SU-DHL-6 (cell line): ENCODE data around the gene TRMT44.

ENCODE experiments used
- H2AFZ ChIP-seq: fragments of 200-600 bp; sonication (generic); 2 replicates; pipeline ENCODE4 v1.6.1; 2014; ENCODE audit warnings: low read depth, mild to moderate bottlenecking, moderate library complexity, mixed read lengths, antibody characterized with exemption, low read length; ENCODE audit not compliant: severe bottlenecking
- H3F3A ChIP-seq: fragments of 200-600 bp; shearing (Covaris generic); 2 replicates; pipeline ENCODE4 v1.6.0; 2016; ENCODE audit warnings: antibody characterized with exemption, mild to moderate bottlenecking; ENCODE audit not compliant: insufficient read depth
- H3K27ac ChIP-seq: fragments of 200-600 bp; sonication (generic); 2 replicates; pipeline ENCODE4 v1.5.1; 2016; ENCODE audit warnings: low read depth, mild to moderate bottlenecking, low read length, moderate library complexity, mixed read lengths
- H3K27me3 ChIP-seq: fragments of 200-600 bp; sonication (generic), shearing (Covaris generic); 2 replicates; pipeline ENCODE4 v1.6.0; 2014; ENCODE audit warnings: mild to moderate bottlenecking, low read length
- H3K36me3 ChIP-seq: fragments of 200-600 bp; sonication (generic); 2 replicates; pipeline ENCODE4 v1.6.1; 2014; ENCODE audit warnings: mild to moderate bottlenecking, low read length, mixed read lengths
- H3K4me2 ChIP-seq: fragments of 300-600, 200-600 bp; shearing (Covaris generic), sonication (generic); 2 replicates; pipeline ENCODE4 v1.6.0; 2014; ENCODE audit warnings: low read length, low read depth, mild to moderate bottlenecking; ENCODE audit not compliant: poor library complexity, severe bottlenecking
- H3K4me3 ChIP-seq: fragments of 200-600 bp; sonication (generic); 2 replicates; pipeline ENCODE4 v1.5.1; 2014; ENCODE audit warnings: antibody characterized with exemption, low read length, mild to moderate bottlenecking, mixed read lengths; ENCODE audit not compliant: insufficient read depth, poor library complexity, severe bottlenecking
- H3K79me2 ChIP-seq: fragments of 200-600 bp; sonication (generic); 2 replicates; pipeline ENCODE4 v1.6.1; 2014; ENCODE audit warnings: mild to moderate bottlenecking, low read length, moderate library complexity; ENCODE audit not compliant: insufficient read depth
- H3K9ac ChIP-seq: fragments of 200-600 bp; sonication (generic); 2 replicates; pipeline ENCODE4 v1.7.0; 2014; ENCODE audit warnings: mild to moderate bottlenecking, low read length
- H3K9me2 ChIP-seq: fragments of 200-600 bp; sonication (generic); replicated peaks from 2 replicates; pipeline ENCODE4 v1.6.1; 2014; ENCODE audit warnings: low read length; ENCODE audit not compliant: insufficient read depth
- H3K9me3 ChIP-seq: fragments of 200-600 bp; sonication (generic); 2 replicates; pipeline ENCODE4 v1.6.1; 2014; ENCODE audit warnings: low read length, mixed read lengths; ENCODE audit not compliant: insufficient read depth
- H4K20me1 ChIP-seq: fragments of 200-600 bp; sonication (generic); 2 replicates; pipeline ENCODE4 v1.6.1; 2014; ENCODE audit warnings: low read depth, mild to moderate bottlenecking, antibody characterized with exemption, low read length, moderate library complexity, mixed read lengths
- EZH2phosphoT487 ChIP-seq: fragments of 200-600 bp; sonication (generic), shearing (Covaris generic); conservative IDR thresholded peaks from 2 replicates; pipeline ENCODE4 v1.6.1; 2018; ENCODE audit warnings: mild to moderate bottlenecking, antibody characterized with exemption, low read length, moderate library complexity, mixed read lengths
- TF ChIP-seq, protein P1 (sequence below): fragments of 200-600 bp; sonication (generic); IDR thresholded peaks from one replicate; pipeline ENCODE4 v1.5.1; 2017; ENCODE audit warnings: antibody characterized with exemption, mild to moderate bottlenecking, low read length, moderate library complexity; ENCODE audit not compliant: insufficient read depth, poor library complexity, severe bottlenecking

TRMT44 gene

DNA sequence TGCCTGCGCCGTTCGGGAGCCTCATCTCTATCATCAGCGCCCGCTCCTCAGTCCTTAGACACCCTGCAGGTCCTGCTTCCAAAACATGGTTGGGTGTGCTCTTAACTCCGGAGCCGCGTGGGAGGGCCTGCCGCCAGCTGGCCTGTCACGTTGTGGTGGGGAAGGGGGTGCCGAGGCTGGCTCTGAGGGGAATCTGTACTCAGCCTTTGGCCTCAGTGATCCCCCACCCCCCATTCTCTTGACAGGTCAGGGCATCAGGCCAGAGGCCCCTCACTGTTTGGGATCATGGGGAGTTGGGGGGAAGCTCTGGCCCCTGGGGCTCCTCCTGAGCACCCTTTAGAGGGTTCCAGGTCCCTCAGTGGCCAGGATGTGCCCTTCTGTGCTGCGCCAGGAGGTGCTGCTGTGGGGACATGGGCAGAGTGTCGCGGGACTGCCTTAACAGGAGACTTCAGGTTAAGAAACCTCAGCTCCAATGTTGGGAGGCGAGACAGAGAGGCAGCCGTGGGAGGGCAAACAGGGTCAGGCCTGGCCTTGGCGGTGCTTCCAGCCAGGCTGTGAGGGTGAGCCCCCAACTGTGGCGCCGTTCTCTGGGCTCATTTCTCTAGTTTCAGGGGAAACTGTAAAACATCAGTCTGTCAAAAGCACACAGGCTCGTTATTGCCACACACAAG lies 33.5 kb downstream of the TRMT44 start:
- Histone ChIP-seq H3K9me2 (no peaks in the 10 kb centered on the region), H3F3A (no peaks in the 10 kb centered on the region), H3K27ac (no peak overlapping the region), H3K27me3 (no peaks in the 10 kb centered on the region), H3K79me2 (no peaks in the 10 kb centered on the region), H3K4me2 (no peak overlapping the region), H3K4me3 (no peak overlapping the region), H3K9ac (no peak overlapping the region), H3K36me3 (no peaks in the 10 kb centered on the region), H2AFZ (no peak overlapping the region), H4K20me1 (no peaks in the 10 kb centered on the region), H3K9me3 (no peaks in the 10 kb centered on the region)
- TF ChIP-seq EZH2phosphoT487 = no peak
- TF ChIP-seq, protein P1, sequence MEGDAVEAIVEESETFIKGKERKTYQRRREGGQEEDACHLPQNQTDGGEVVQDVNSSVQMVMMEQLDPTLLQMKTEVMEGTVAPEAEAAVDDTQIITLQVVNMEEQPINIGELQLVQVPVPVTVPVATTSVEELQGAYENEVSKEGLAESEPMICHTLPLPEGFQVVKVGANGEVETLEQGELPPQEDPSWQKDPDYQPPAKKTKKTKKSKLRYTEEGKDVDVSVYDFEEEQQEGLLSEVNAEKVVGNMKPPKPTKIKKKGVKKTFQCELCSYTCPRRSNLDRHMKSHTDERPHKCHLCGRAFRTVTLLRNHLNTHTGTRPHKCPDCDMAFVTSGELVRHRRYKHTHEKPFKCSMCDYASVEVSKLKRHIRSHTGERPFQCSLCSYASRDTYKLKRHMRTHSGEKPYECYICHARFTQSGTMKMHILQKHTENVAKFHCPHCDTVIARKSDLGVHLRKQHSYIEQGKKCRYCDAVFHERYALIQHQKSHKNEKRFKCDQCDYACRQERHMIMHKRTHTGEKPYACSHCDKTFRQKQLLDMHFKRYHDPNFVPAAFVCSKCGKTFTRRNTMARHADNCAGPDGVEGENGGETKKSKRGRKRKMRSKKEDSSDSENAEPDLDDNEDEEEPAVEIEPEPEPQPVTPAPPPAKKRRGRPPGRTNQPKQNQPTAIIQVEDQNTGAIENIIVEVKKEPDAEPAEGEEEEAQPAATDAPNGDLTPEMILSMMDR = no peak

DNA sequence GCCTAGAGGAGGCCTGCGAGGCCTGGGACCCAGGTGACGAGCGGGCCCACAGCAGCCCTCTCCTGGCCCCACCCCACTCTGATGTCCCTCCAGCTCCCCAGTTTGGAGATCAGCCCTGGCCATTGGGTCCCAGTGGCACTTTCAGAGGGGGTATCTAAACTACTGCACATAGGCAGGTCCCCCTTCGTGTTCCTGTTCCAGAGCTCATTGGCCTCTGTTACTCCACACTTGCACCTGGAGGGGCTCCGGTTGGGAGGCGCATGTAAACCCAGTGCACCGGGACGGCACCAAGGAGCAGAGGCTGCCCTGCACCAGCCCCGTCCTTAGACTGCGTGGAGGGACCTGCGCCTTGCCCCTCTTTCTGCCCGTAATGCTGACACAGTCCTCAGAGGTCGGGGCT lies 34.3 kb downstream of the TRMT44 start:
- Histone ChIP-seq H2AFZ (no peak overlapping the region), H3K79me2 (no peaks in the 10 kb centered on the region), H3K27me3 (no peaks in the 10 kb centered on the region), H3K9me3 (no peaks in the 10 kb centered on the region), H3K9ac (no peak overlapping the region), H3K4me2 (no peak overlapping the region), H3K4me3 (no peak overlapping the region), H3F3A (no peaks in the 10 kb centered on the region), H3K9me2 (no peaks in the 10 kb centered on the region), H3K27ac (no peak overlapping the region), H3K36me3 (no peaks in the 10 kb centered on the region), H4K20me1 (no peaks in the 10 kb centered on the region)
- no peak for TF ChIP-seq EZH2phosphoT487
- TF ChIP-seq, protein P1 = no peak

- TF ChIP-seq, protein P1 = no peak
- no peak for TF ChIP-seq EZH2phosphoT487
- Histone ChIP-seq H3K27ac (no peak overlapping the region), H3K9ac (no peak overlapping the region), H2AFZ (no peak overlapping the region), H4K20me1 (no peaks in the 10 kb centered on the region), H3F3A (no peaks in the 10 kb centered on the region), H3K27me3 (no peaks in the 10 kb centered on the region), H3K4me3 (no peak overlapping the region), H3K9me2 (no peaks in the 10 kb centered on the region), H3K4me2 (no peak overlapping the region), H3K79me2 (no peaks in the 10 kb centered on the region), H3K36me3 (no peaks in the 10 kb centered on the region), H3K9me3 (no peaks in the 10 kb centered on the region)
Measured at GRCh38 chr4:8475751-8476575, 35.4 kb downstream of the TRMT44 start.
